HG02970 (cell line): ENCODE results near the gene PDE10A.

ENCODE experiments used
- ATAC-seq: cut with Tn5 transposase; IDR thresholded peaks from one replicate; pipeline ENCODE4 v1.9.1; 2021; ENCODE audit warnings: mild to moderate bottlenecking, moderate library complexity, moderate number of reproducible peaks; ENCODE audit not compliant: unreplicated experiment, low FRiP score

The PDE10A gene

DNA sequence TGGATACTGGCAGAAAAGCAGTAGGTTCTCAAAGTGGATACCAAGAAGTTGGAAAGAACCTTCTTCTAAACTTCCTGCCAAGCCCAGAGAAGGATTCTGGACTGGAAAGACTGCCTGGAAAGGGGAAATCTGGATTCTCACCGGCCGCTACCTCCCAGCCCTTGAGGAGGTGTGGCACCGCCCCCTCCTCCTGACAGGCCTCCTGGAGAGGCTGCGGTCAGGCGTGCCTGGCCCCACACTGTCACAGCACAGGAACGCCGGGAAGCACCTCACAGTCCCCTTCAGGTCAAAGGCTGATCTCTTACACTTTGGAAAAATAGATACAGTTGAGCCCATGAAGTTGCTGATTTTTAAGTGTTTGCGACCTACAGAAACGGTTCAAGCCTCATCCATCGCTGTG is 16.3 kb upstream of the PDE10A start:
- ATAC-seq = no peak

DNA sequence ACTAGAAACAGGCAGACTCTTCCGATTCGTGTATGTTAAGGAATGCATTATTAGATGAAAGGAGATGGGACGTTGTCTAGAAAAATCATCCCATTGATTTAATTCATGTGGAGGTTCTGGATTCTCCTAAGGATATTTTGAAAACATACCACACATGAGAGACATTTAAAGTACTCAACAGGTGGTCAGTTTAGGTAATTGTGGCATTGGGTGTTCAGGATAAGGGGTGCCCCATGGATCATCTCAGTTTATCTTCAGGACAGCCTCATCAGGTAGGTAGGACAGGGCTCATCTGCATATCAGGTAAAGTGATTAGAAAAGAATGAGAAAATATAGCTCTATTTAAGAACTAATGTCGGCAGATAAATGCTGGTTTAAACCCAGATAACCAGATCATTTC is 15.9 kb upstream of the PDE10A start:
- ATAC-seq = no peak

DNA sequence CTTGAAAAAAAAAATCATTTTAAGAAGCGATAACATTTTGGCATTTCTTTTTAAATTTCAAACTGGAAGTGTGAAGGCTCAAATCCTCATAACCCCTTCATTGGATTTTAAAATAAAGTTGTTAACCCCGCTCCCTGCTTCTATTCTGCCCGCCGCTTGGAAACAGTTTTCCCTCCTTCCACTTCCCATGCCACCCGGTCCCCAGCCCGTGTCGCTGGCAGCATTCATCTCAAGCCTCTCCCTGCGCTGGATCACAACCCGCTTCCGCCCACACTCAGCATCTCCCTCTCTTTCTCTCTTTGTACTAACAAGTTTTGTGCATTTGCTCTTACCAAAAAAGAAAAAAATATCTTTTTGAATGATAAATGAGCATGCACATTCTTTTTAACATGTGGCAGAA is 15.4 kb upstream of the PDE10A start:
- no peak for ATAC-seq

- ATAC-seq = no peak
Observed at GRCh38 chr6:165677091-165677490, 14.1 kb upstream of the PDE10A start.

DNA sequence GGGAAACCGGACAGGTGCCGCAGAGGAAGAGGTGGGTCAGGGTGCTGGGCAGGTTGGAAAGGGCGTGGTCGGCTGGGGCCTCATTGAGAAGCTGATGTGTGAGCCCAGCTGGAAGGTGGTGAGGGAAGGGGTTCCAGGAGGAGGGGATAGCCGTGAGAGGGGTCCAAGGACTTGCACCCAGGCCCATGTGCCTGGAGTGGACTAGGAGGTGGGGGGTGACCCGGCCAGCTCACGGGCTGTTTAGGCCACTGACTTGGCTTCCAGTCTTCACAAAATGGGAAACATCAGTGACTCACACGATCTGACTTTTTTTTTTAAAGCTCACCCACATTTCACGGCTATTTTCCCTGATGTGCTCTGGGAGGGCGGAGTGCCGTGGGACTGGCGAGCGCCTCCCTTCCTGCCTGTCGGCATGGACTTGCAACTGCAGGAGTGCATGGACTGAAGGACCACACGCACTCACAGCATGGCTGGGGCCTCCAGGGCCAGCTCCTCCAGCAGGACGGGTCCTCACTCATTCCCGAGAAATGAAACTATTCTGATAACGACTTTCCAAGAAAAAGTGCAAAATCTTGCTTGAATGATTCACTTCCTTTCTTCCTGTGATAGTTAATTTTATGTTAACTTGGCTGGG is 13.5 kb upstream of the PDE10A start:
- no peak for ATAC-seq

DNA sequence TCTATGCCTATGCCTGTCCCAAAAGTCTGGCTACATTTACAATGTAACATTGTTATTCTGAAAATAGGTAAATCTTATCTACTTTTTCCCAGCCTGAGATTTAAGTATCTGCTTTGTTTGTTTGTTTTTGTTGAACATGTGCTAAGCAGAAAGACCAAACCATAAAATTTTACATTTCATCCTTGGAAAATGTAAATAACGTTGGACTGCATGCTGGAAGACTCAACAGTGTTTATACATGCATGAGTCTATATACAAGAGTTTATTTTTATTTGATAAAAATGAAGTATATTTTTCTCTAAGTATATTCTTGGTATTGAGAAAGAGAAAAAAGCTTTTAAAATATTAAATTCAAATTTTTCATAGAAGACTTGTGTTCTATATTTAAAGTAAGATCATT is 12.1 kb upstream of the PDE10A start:
- no peak for ATAC-seq

- ATAC-seq = no peak
Observed at GRCh38 chr6:165674155-165675029, 11.4 kb upstream of the PDE10A start.

DNA sequence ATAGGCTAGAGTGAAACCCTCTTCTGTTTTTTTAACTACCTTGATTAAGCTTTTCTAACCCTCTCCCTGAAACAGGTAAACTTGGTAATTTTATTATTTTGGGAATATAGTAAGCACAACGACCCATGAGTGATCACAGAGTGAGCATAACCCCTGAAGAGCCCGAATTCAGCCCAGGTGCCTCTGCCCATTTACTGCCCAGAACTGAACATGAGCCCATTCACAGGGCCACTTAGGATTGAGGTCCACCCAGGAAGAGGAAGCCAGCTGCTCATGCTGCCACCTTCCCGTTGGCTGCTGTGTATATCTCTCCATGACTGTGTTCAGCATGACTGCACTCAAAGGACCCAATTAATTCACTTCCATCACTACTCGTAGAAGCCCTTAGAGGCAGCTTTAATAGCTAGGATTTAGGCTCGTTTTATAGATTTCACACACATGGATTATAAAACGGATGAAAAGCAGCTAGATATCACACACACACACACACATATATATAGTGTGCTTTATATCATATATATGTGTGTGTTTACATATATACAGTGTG is 8.3 kb upstream of the PDE10A start:
- ATAC-seq = no peak

DNA sequence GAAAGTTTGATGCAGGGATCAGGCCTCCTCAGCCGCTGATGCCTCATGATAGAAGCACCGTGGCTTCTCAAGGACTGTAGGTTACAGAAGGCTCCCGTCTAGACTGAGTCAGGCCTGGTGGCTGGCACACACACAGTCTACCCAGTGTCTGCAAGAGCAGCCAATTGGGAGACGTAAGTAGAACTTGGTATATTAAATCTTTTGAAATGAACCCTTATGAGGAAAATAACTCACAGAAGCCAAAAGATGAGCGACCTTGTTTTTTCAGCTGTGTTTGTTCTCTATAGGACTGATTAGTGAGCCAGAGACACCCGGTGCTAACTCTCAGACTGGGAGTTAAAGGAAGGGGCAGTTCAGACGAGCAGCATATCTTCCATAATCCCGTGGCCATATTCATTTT is 5.9 kb upstream of the PDE10A start:
- ATAC-seq = no peak

GRCh38 chr6:165665384-165665672 is 2.3 kb upstream of the PDE10A start:
- no peak for ATAC-seq

GRCh38 chr6:165664559-165665383 is 1.7 kb upstream of the PDE10A start:
- no peak for ATAC-seq

DNA sequence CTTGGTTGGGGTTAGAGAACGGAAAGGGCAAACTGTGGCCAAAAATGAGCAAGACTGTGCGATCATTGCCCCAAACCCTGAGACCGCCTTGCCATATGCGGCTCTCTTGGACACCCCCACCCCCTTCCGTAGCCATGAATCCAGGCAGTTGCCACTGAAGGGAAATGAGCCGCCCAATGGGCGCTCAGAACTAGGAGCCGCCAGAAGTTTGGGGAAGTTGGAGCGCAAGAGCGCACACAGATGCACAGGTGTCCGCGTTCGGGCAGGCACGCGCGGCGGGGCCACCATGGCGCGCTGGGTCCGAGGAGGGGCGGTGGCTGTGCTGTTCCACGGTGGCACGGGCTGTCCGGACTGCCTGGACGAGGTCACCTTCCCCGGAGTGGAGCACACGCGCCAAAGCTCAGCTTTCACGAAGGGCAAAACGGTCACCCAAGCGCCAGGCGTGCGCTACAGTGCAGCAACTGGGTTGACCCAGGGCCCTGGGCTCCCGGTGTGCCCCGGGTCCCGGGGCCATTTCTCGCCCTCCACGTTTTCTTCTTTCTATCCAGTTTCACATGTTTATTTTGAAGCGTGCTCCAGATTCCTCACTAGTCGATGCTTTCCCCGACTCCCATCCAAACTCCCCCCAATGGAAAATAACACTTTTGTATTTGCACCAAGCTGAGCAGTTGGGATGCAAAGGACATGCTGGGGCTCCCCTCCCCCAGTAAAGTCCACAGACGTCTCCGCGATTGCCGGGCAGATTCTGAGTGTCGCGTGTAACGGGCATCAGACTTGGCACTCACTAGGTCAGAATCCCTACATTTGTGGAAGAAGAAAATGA is 906 bp upstream of the PDE10A start:
- no peak for ATAC-seq

DNA sequence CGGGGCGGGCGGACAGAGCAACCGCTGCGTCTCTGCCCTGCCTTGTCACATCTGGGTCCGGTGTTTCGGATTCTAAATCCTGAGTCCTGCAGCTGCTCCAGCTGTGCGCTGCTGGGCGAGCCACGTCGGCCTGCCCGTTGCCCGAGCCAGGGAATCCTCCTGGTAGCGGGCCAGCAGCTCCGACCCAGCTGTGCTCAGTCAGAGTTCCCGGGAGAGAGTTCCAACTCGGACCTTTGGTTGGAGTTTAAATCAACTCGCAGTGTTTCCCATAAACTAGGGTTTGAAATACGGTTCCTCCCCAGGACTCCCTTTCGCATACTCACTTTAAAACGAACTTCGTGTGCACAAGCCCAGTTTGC is 315 bp upstream of the PDE10A start:
- ATAC-seq = no peak

GRCh38 chr6:165662041-165662748 is 846 bp downstream of the PDE10A start:
- ATAC-seq = no peak

DNA sequence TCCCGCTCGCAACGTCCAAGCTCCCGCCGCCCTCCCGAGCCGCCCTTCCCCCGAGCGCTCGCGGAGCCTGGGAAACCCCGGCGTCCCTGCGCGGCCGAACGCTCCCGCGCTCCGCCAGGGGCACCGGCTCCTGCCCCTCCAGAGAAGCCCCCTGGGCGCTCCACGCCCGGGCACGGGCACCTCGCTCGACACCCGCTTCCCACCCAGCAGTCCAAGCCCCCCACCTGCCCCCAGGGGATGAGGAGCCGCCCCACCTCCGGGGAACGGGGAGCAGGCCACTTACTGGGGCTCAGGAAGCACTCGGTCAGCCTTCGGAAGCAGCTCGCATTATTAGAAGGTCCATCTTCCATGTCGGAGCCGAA is 1.4 kb downstream of the PDE10A start:
- no peak for ATAC-seq

GRCh38 chr6:165660857-165661663 is 2.0 kb downstream of the PDE10A start:
- no peak for ATAC-seq

GRCh38 chr6:165659945-165660856 is 2.8 kb downstream of the PDE10A start:
- no peak for ATAC-seq
